Measurements from ENCODE around the gene TPST2.

Gene TPST2

GRCh38 chr22:26570864-26571525 lies 18.9 kb downstream of the TPST2 start:
- TF ChIP-seq POLR2AphosphoS5 (IDR thresholded peaks at IDR 0.05; ENCODE audit: low read depth, low read length), result no peak
- no peak for TF ChIP-seq FOXP2 (optimal IDR thresholded peaks at IDR 0.05; ENCODE audit: borderline replicate concordance, extremely low read depth, extremely low read length, insufficient read depth)
- no peak for TF ChIP-seq TAF1 (IDR thresholded peaks at IDR 0.05; ENCODE audit: borderline replicate concordance, insufficient read depth, low read length)
- TF ChIP-seq SIN3A (IDR thresholded peaks at IDR 0.05; ENCODE audit: borderline replicate concordance, insufficient read depth, low read length), result no peak
- TF ChIP-seq REST (IDR thresholded peaks at IDR 0.05; ENCODE audit: insufficient read depth in 1 of 2, low read depth in 2 of 2, low read length in 2 of 2), result no peak

- TF ChIP-seq POLR2AphosphoS5 (IDR thresholded peaks at IDR 0.05; ENCODE audit: low read depth, low read length) (no peak), SIN3A (IDR thresholded peaks at IDR 0.05; ENCODE audit: borderline replicate concordance, insufficient read depth, low read length) (no peak), FOXP2 (optimal IDR thresholded peaks at IDR 0.05; ENCODE audit: borderline replicate concordance, extremely low read depth, extremely low read length, insufficient read depth) (no peak), REST (IDR thresholded peaks at IDR 0.05; ENCODE audit: insufficient read depth in 1 of 2, low read depth in 2 of 2, low read length in 2 of 2) (no peak), TAF1 (IDR thresholded peaks at IDR 0.05; ENCODE audit: borderline replicate concordance, insufficient read depth, low read length) (no peak)
Observed at GRCh38 chr22:26570115-26570514, 19.8 kb downstream of the TPST2 start.

GRCh38 chr22:26568207-26568706 lies 21.7 kb downstream of the TPST2 start:
- no peak for TF ChIP-seq REST (IDR thresholded peaks at IDR 0.05; ENCODE audit: insufficient read depth in 1 of 2, low read depth in 2 of 2, low read length in 2 of 2)

- TF ChIP-seq FOXP2 (optimal IDR thresholded peaks at IDR 0.05; ENCODE audit: borderline replicate concordance, extremely low read depth, extremely low read length, insufficient read depth) (no peak), REST (IDR thresholded peaks at IDR 0.05; ENCODE audit: insufficient read depth in 1 of 2, low read depth in 2 of 2, low read length in 2 of 2) (no peak), SIN3A (IDR thresholded peaks at IDR 0.05; ENCODE audit: borderline replicate concordance, insufficient read depth, low read length) (no peak), TAF1 (IDR thresholded peaks at IDR 0.05; ENCODE audit: borderline replicate concordance, insufficient read depth, low read length) (no peak)
Observed at GRCh38 chr22:26567610-26568009, 22.3 kb downstream of the TPST2 start.

GRCh38 chr22:26566994-26567393 lies 22.9 kb downstream of the TPST2 start:
- TF ChIP-seq POLR2AphosphoS5 (IDR thresholded peaks at IDR 0.05; ENCODE audit: low read depth, low read length) (no peak), TAF1 (IDR thresholded peaks at IDR 0.05; ENCODE audit: borderline replicate concordance, insufficient read depth, low read length) (no peak), SIN3A (IDR thresholded peaks at IDR 0.05; ENCODE audit: borderline replicate concordance, insufficient read depth, low read length) (no peak), REST (IDR thresholded peaks at IDR 0.05; ENCODE audit: insufficient read depth in 1 of 2, low read depth in 2 of 2, low read length in 2 of 2) (no peak), FOXP2 (optimal IDR thresholded peaks at IDR 0.05; ENCODE audit: borderline replicate concordance, extremely low read depth, extremely low read length, insufficient read depth) (no peak)

Data from PFSK-1 (cell line).